PC-9 (cell line): ENCODE results near the gene MYBPH. TPM values are rescaled to one million over a fixed set of nuclear protein-coding genes. Genes with fewer than 3 reads are reported as not detected.

Source experiments
- BruUV-seq: library from RNA; stranded (reverse); fragments of 400-500 nt; replicated peaks from 2 replicates; lab custom pipeline; 2021; lab: Mats Ljungman, UMichigan
- CTCF ChIA-PET: fragments of 300-600 bp; sonication (Branson Sonifier 250); formaldehyde crosslinking; loops from one replicate; lab custom pipeline; 2022; ENCODE audit warnings: antibody characterized with exemption; lab: Charles Lee
- POLR2A ChIA-PET: fragments of 300-600 bp; sonication (Branson Sonifier 250); formaldehyde crosslinking; loops from one replicate; lab custom pipeline; 2022; ENCODE audit warnings: antibody characterized with exemption; ENCODE audit not compliant: unreplicated experiment; lab: Charles Lee
- DNase-seq, 2 experiments: peaks; one replicate each; pipeline versions ENCODE4 v3.0.0 to v3.0.0-alpha.2; 2015 to 2022; ENCODE audit warnings: mixed read lengths in 1 of 2
- H2AFZ ChIP-seq: fragments of 200-600 bp; sonication (generic); 2 replicates; pipeline ENCODE4 v1.8.1; 2017; ENCODE audit warnings: antibody characterized with exemption
- H3F3A ChIP-seq: fragments of 200-600 bp; sonication (generic); 2 replicates; pipeline ENCODE4 v1.8.1; 2017; ENCODE audit warnings: antibody characterized with exemption, mild to moderate bottlenecking, low read depth; ENCODE audit not compliant: insufficient read depth
- H3K27ac ChIP-seq: fragments of 200-600 bp; sonication (generic); 2 replicates; pipeline ENCODE4 v1.6.1; 2016; ENCODE audit warnings: mixed run types
- H3K27me3 ChIP-seq: fragments of 200-600 bp; sonication (generic); 2 replicates; pipeline ENCODE4 v1.6.1; 2016; ENCODE audit warnings: low read depth, mixed run types; ENCODE audit not compliant: insufficient read depth
- H3K36me3 ChIP-seq: fragments of 200-600 bp; sonication (generic); 2 replicates; pipeline ENCODE4 v1.6.1; 2016; ENCODE audit warnings: low read depth, mixed run types
- H3K4me1 ChIP-seq: fragments of 200-600 bp; sonication (generic); replicated peaks from 2 replicates; pipeline ENCODE4 v1.6.1; 2016; ENCODE audit warnings: mixed run types; ENCODE audit not compliant: insufficient read depth
- H3K4me2 ChIP-seq: fragments of 200-600 bp; sonication (generic); 2 replicates; pipeline ENCODE4 v1.6.1; 2017; ENCODE audit warnings: mixed run types
- H3K4me3 ChIP-seq: fragments of 200-600 bp; sonication (generic); 2 replicates; pipeline ENCODE4 v1.6.1; 2016; ENCODE audit warnings: mixed run types
- H3K79me2 ChIP-seq: fragments of 200-600 bp; sonication (generic); 2 replicates; pipeline ENCODE4 v1.6.1; 2017; ENCODE audit warnings: low read depth, mixed run types
- H3K9me2 ChIP-seq: fragments of 200-600 bp; sonication (generic); 2 replicates; pipeline ENCODE4 v1.8.1; 2017; ENCODE audit warnings: mild to moderate bottlenecking; ENCODE audit not compliant: insufficient read depth
- H3K9me3 ChIP-seq: fragments of 200-600 bp; sonication (generic); 2 replicates; pipeline ENCODE4 v1.8.1; 2016; ENCODE audit warnings: low read depth; ENCODE audit not compliant: insufficient read depth
- H4K20me1 ChIP-seq: fragments of 200-600 bp; sonication (generic); 2 replicates; pipeline ENCODE4 v1.8.1; 2017; ENCODE audit not compliant: insufficient read depth
- CTCF ChIP-seq: fragments of 200-600 bp; sonication (generic); conservative IDR thresholded peaks from 2 replicates; pipeline ENCODE4 v1.6.1; 2017; ENCODE audit warnings: mixed run types, antibody characterized with exemption, mild to moderate bottlenecking, moderate library complexity
- EZH2 ChIP-seq: fragments of 200-600 bp; sonication (generic); IDR thresholded peaks from 2 replicates; pipeline ENCODE4 v1.8.0; 2017; ENCODE audit warnings: antibody characterized with exemption, low read depth
- intact Hi-C: fragments of 100-400 bp; cut with micrococcal nuclease; formaldehyde crosslinking; loops from one replicate; pipeline ENCODE4 v1.10.0; 2022; ENCODE audit not compliant: unreplicated experiment
- total RNA-seq: library from RNA; stranded (reverse); gene quantifications from 2 replicates; pipeline ENCODE4 v1.2.3, GENCODE V29; 2021

MYBPH gene
- total RNA-seq, 1 experiment from 2014 or later = not detected

GRCh38 chr1:203168256-203168786 lies 7.3 kb downstream of the MYBPH start:
- Histone ChIP-seq H3K79me2 (no peaks in the 10 kb centered on the region), H3K4me2 (no peak overlapping the region), H2AFZ (no peak overlapping the region), H3F3A (no peaks in the 10 kb centered on the region), H3K4me3 (no peak overlapping the region), H3K9me3 (no peaks in the 10 kb centered on the region), H3K27me3 (no peaks in the 10 kb centered on the region), H4K20me1 (no peaks in the 10 kb centered on the region), H3K27ac (no peak overlapping the region), H3K9me2 (no peaks in the 10 kb centered on the region), H3K4me1 (peaks cover 7% of the 10 kb centered on the region), H3K36me3 (no peaks in the 10 kb centered on the region)
- ChIA-PET CTCF (no interaction called here), POLR2A (no interaction called here)
- intact Hi-C loops = no loop called here
- no peak for TF ChIP-seq EZH2
- TF ChIP-seq CTCF = no peak
- BruUV-seq = no TSS peak
- DNase-seq = no peak

GRCh38 chr1:203167913-203168200 lies 7.8 kb downstream of the MYBPH start:
- Histone ChIP-seq H2AFZ (no peak overlapping the region), H3K36me3 (no peaks in the 10 kb centered on the region), H4K20me1 (no peaks in the 10 kb centered on the region), H3K4me1 (0 out of 2 replicates have a peak, but pooled peaks cover 3% of the 10 kb centered on the region), H3K9me3 (no peaks in the 10 kb centered on the region), H3K4me2 (no peak overlapping the region), H3K27me3 (no peaks in the 10 kb centered on the region), H3K9me2 (no peaks in the 10 kb centered on the region), H3K4me3 (no peak overlapping the region), H3F3A (no peaks in the 10 kb centered on the region), H3K27ac (no peak overlapping the region), H3K79me2 (no peaks in the 10 kb centered on the region)
- intact Hi-C loops = no loop called here
- POLR2A ChIA-PET = no interaction called here
- BruUV-seq = no TSS peak
- CTCF ChIA-PET = no interaction called here
- TF ChIP-seq CTCF (no peak), EZH2 (no peak)
- no peak for DNase-seq

GRCh38 chr1:203167026-203167912 lies 8.4 kb downstream of the MYBPH start:
- POLR2A ChIA-PET = no interaction called here

More at GRCh38 chr1:203167026-203167912, 8.4 kb downstream of the MYBPH start:
- TF ChIP-seq EZH2 (no peak), CTCF (no peak)
- intact Hi-C loops = no loop called here
- Histone ChIP-seq H3K27ac (no peak overlapping the region), H3K9me2 (no peaks in the 10 kb centered on the region), H3K4me2 (no peak overlapping the region), H3K4me3 (no peak overlapping the region), H4K20me1 (no peaks in the 10 kb centered on the region), H3K4me1 (0 out of 2 replicates have a peak, but pooled peaks cover under 1% of the 10 kb centered on the region), H2AFZ (no peak overlapping the region), H3F3A (no peaks in the 10 kb centered on the region), H3K9me3 (no peaks in the 10 kb centered on the region), H3K36me3 (no peaks in the 10 kb centered on the region), H3K79me2 (no peaks in the 10 kb centered on the region), H3K27me3 (no peaks in the 10 kb centered on the region)
- no TSS peak for BruUV-seq
- CTCF ChIA-PET = no interaction called here
- DNase-seq = no peak
